ENCODE data around the gene SDK1. TPM values are rescaled to one million over a fixed set of nuclear protein-coding genes. Genes with fewer than 3 reads are reported as not detected.

Gene SDK1
- total and polyA plus RNA-seq, 7 experiments from 2014 or later = 0.07 to 2.5 (median 0.54) TPM

- no peak overlapping the region for H3K4me3 Mint-ChIP-seq
- DNase-seq = no peak
- peaks cover 0 to 33% (median 7%) of the 10 kb centered on the region in 5 donors for H3K36me3 Mint-ChIP-seq
- H3K4me1 Mint-ChIP-seq = peaks cover 0 to 5% (median 0%) of the 10 kb centered on the region in 7 donors
- Histone ChIP-seq H3K4me1 (ENCODE audit: control insufficient read depth in 2 of 2, insufficient read depth in 2 of 2, low read length in 2 of 2) (no peaks in the 10 kb centered on the region), H3K27ac (ENCODE audit: low read depth, low read length) (no peak overlapping the region), H3K9me3 (ENCODE audit: control insufficient read depth in 2 of 3, low read length in 3 of 3) (no peaks in the 10 kb centered on the region), H3K36me3 (ENCODE audit: control insufficient read depth in 2 of 3, insufficient read depth in 3 of 3, low read length in 3 of 3) (no peaks in the 10 kb centered on the region), H3K4me3 (ENCODE audit: low read length) (no peak overlapping the region), H3K27me3 (ENCODE audit: control insufficient read depth in 2 of 2, insufficient read depth in 2 of 2, low read length in 2 of 2) (no peaks in the 10 kb centered on the region)
- ATAC-seq = no peak
- H3K9me3 Mint-ChIP-seq = peaks cover 0 to 1% (median 0%) of the 10 kb centered on the region in 11 donors
- H3K27me3 Mint-ChIP-seq = no peaks in the 10 kb centered on the region
- ChIA-PET CTCF (no interaction called here), POLR2A (interaction anchor here (0.7 kb wide), 1 partner anchor 1808 kb away, joined by 4 read pairs; no protein-coding TSS in a partner anchor)
- intact Hi-C loops (cut with micrococcal nuclease) = no loop called here
- H3K27ac Mint-ChIP-seq = no peak overlapping the region
Observed at GRCh38 chr7:3968234-3968633, 667.2 kb downstream of the SDK1 start.

- CTCF ChIA-PET = no interaction called here
- no peaks in the 10 kb centered on the region for H3K27me3 ChIP-seq (ENCODE audit: control insufficient read depth in 2 of 2, insufficient read depth in 2 of 2, low read length in 2 of 2)
Observed at GRCh38 chr7:3969286-3969685, 668.2 kb downstream of the SDK1 start.

GRCh38 chr7:3971323-3971722 lies 670.3 kb downstream of the SDK1 start:
- DNase-seq = no peak
- Mint-ChIP-seq H3K36me3 (peaks cover 0 to 28% (median 0%) of the 10 kb centered on the region in 5 donors), H3K4me1 (no peaks in the 10 kb centered on the region), H3K9me3 (peaks cover 0 to under 1% (median 0%) of the 10 kb centered on the region in 11 donors), H3K27me3 (no peaks in the 10 kb centered on the region), H3K4me3 (no peak overlapping the region), H3K27ac (no peak overlapping the region)
- H3K9me3 ChIP-seq (ENCODE audit: control insufficient read depth in 2 of 3, low read length in 3 of 3) = no peaks in the 10 kb centered on the region
- no peaks in the 10 kb centered on the region for H3K36me3 ChIP-seq (ENCODE audit: control insufficient read depth in 2 of 3, insufficient read depth in 3 of 3, low read length in 3 of 3)
- POLR2A ChIA-PET = no interaction called here
- CTCF ChIA-PET = no interaction called here
- H3K27ac ChIP-seq (ENCODE audit: low read depth, low read length) = no peak overlapping the region
- intact Hi-C loops (cut with micrococcal nuclease) = no loop called here
- no peak for ATAC-seq
- H3K27me3 ChIP-seq (ENCODE audit: control insufficient read depth in 2 of 2, insufficient read depth in 2 of 2, low read length in 2 of 2) = no peaks in the 10 kb centered on the region
- no peak overlapping the region for H3K4me3 ChIP-seq (ENCODE audit: low read length)
- no peaks in the 10 kb centered on the region for H3K4me1 ChIP-seq (ENCODE audit: control insufficient read depth in 2 of 2, insufficient read depth in 2 of 2, low read length in 2 of 2)

More at GRCh38 chr7:3969286-3969685, 668.2 kb downstream of the SDK1 start:
- no peaks in the 10 kb centered on the region for H3K36me3 ChIP-seq (ENCODE audit: control insufficient read depth in 2 of 3, insufficient read depth in 3 of 3, low read length in 3 of 3)
- H3K4me3 Mint-ChIP-seq = no peak overlapping the region
- H3K36me3 Mint-ChIP-seq = peaks cover 0 to 33% (median 4%) of the 10 kb centered on the region in 5 donors
- H3K4me1 Mint-ChIP-seq = peaks cover 0 to 5% (median 0%) of the 10 kb centered on the region in 7 donors
- ATAC-seq (no peak), DNase-seq (no peak)
- intact Hi-C loops (cut with micrococcal nuclease) = no loop called here
- no peaks in the 10 kb centered on the region for H3K4me1 ChIP-seq (ENCODE audit: control insufficient read depth in 2 of 2, insufficient read depth in 2 of 2, low read length in 2 of 2)
- no peaks in the 10 kb centered on the region for H3K27me3 Mint-ChIP-seq
- no peak overlapping the region for H3K4me3 ChIP-seq (ENCODE audit: low read length)
- POLR2A ChIA-PET = no interaction called here
- no peaks in the 10 kb centered on the region for H3K9me3 ChIP-seq (ENCODE audit: control insufficient read depth in 2 of 3, low read length in 3 of 3)
- H3K27ac ChIP-seq (ENCODE audit: low read depth, low read length) = no peak overlapping the region
- no peak overlapping the region for H3K27ac Mint-ChIP-seq
- H3K9me3 Mint-ChIP-seq = peaks cover 0 to 1% (median 0%) of the 10 kb centered on the region in 11 donors

GRCh38 chr7:3973264-3973663 lies 672.2 kb downstream of the SDK1 start:
- no peaks in the 10 kb centered on the region for H3K4me1 Mint-ChIP-seq
- no peaks in the 10 kb centered on the region for H3K27me3 Mint-ChIP-seq
- H3K36me3 Mint-ChIP-seq = peaks cover 0 to 26% (median 0%) of the 10 kb centered on the region in 5 donors
- no peak overlapping the region for H3K27ac Mint-ChIP-seq
- Histone ChIP-seq H3K4me1 (ENCODE audit: control insufficient read depth in 2 of 2, insufficient read depth in 2 of 2, low read length in 2 of 2) (no peaks in the 10 kb centered on the region), H3K36me3 (ENCODE audit: control insufficient read depth in 2 of 3, insufficient read depth in 3 of 3, low read length in 3 of 3) (no peaks in the 10 kb centered on the region), H3K27ac (ENCODE audit: low read depth, low read length) (no peak overlapping the region), H3K27me3 (ENCODE audit: control insufficient read depth in 2 of 2, insufficient read depth in 2 of 2, low read length in 2 of 2) (no peaks in the 10 kb centered on the region), H3K9me3 (ENCODE audit: control insufficient read depth in 2 of 3, low read length in 3 of 3) (no peaks in the 10 kb centered on the region), H3K4me3 (ENCODE audit: low read length) (no peak overlapping the region)
- ATAC-seq (no peak), DNase-seq (no peak)
- H3K4me3 Mint-ChIP-seq = no peak overlapping the region
- peaks cover 0 to 5% (median 0%) of the 10 kb centered on the region in 11 donors for H3K9me3 Mint-ChIP-seq
- CTCF ChIA-PET = no interaction called here
- intact Hi-C loops (cut with micrococcal nuclease) = no loop called here
- POLR2A ChIA-PET = no interaction called here

- no peaks in the 10 kb centered on the region for H3K27me3 Mint-ChIP-seq
- no peaks in the 10 kb centered on the region for H3K36me3 ChIP-seq (ENCODE audit: control insufficient read depth in 2 of 3, insufficient read depth in 3 of 3, low read length in 3 of 3)
- H3K9me3 Mint-ChIP-seq = peaks cover 0 to 5% (median 0%) of the 10 kb centered on the region in 11 donors
- H3K9me3 ChIP-seq (ENCODE audit: control insufficient read depth in 2 of 3, low read length in 3 of 3) = no peaks in the 10 kb centered on the region
- no peaks in the 10 kb centered on the region for H3K27me3 ChIP-seq (ENCODE audit: control insufficient read depth in 2 of 2, insufficient read depth in 2 of 2, low read length in 2 of 2)
- ATAC-seq (no peak), DNase-seq (no peak)
- POLR2A ChIA-PET = no interaction called here
- no peaks in the 10 kb centered on the region for H3K4me1 ChIP-seq (ENCODE audit: control insufficient read depth in 2 of 2, insufficient read depth in 2 of 2, low read length in 2 of 2)
- H3K4me3 Mint-ChIP-seq = no peak overlapping the region
- intact Hi-C loops (cut with micrococcal nuclease) = no loop called here
- H3K36me3 Mint-ChIP-seq = peaks cover 0 to 18% (median 0%) of the 10 kb centered on the region in 5 donors
- no peak overlapping the region for H3K27ac Mint-ChIP-seq
- no peaks in the 10 kb centered on the region for H3K4me1 Mint-ChIP-seq
- no peak overlapping the region for H3K27ac ChIP-seq (ENCODE audit: low read depth, low read length)
- CTCF ChIA-PET = no interaction called here
- H3K4me3 ChIP-seq (ENCODE audit: low read length) = no peak overlapping the region
Observed at GRCh38 chr7:3974329-3974728, 673.3 kb downstream of the SDK1 start.

GRCh38 chr7:3975371-3975770 lies 674.3 kb downstream of the SDK1 start:
- peaks cover 0 to 18% (median 0%) of the 10 kb centered on the region in 5 donors for H3K36me3 Mint-ChIP-seq
- Histone ChIP-seq H3K4me3 (ENCODE audit: low read length) (no peak overlapping the region), H3K36me3 (ENCODE audit: control insufficient read depth in 2 of 3, insufficient read depth in 3 of 3, low read length in 3 of 3) (no peaks in the 10 kb centered on the region), H3K9me3 (ENCODE audit: control insufficient read depth in 2 of 3, low read length in 3 of 3) (no peaks in the 10 kb centered on the region), H3K4me1 (ENCODE audit: control insufficient read depth in 2 of 2, insufficient read depth in 2 of 2, low read length in 2 of 2) (no peaks in the 10 kb centered on the region), H3K27ac (ENCODE audit: low read depth, low read length) (no peak overlapping the region), H3K27me3 (ENCODE audit: control insufficient read depth in 2 of 2, insufficient read depth in 2 of 2, low read length in 2 of 2) (no peaks in the 10 kb centered on the region)
- no peaks in the 10 kb centered on the region for H3K4me1 Mint-ChIP-seq
- H3K9me3 Mint-ChIP-seq = peaks cover 0 to 5% (median 0%) of the 10 kb centered on the region in 11 donors
- H3K27me3 Mint-ChIP-seq = no peaks in the 10 kb centered on the region
- intact Hi-C loops (cut with micrococcal nuclease) = no loop called here
- ATAC-seq (no peak), DNase-seq (no peak)
- no peak overlapping the region for H3K4me3 Mint-ChIP-seq
- POLR2A ChIA-PET = no interaction called here
- no peak overlapping the region for H3K27ac Mint-ChIP-seq
- CTCF ChIA-PET = no interaction called here

- DNase-seq = no peak
- ATAC-seq = no peak
- Mint-ChIP-seq H3K27ac (no peak overlapping the region), H3K9me3 (peaks cover 0 to 5% (median 0%) of the 10 kb centered on the region in 11 donors), H3K36me3 (peaks cover 0 to 11% (median 0%) of the 10 kb centered on the region in 5 donors), H3K4me1 (no peaks in the 10 kb centered on the region), H3K4me3 (no peak overlapping the region), H3K27me3 (no peaks in the 10 kb centered on the region)
- Histone ChIP-seq H3K4me3 (ENCODE audit: low read length) (no peak overlapping the region), H3K9me3 (ENCODE audit: control insufficient read depth in 2 of 3, low read length in 3 of 3) (no peaks in the 10 kb centered on the region), H3K36me3 (ENCODE audit: control insufficient read depth in 2 of 3, insufficient read depth in 3 of 3, low read length in 3 of 3) (no peaks in the 10 kb centered on the region), H3K4me1 (ENCODE audit: control insufficient read depth in 2 of 2, insufficient read depth in 2 of 2, low read length in 2 of 2) (no peaks in the 10 kb centered on the region), H3K27me3 (ENCODE audit: control insufficient read depth in 2 of 2, insufficient read depth in 2 of 2, low read length in 2 of 2) (no peaks in the 10 kb centered on the region), H3K27ac (ENCODE audit: low read depth, low read length) (no peak overlapping the region)
- intact Hi-C loops (cut with micrococcal nuclease) = no loop called here
- CTCF ChIA-PET = no interaction called here
- POLR2A ChIA-PET = no interaction called here
Observed at GRCh38 chr7:3977391-3977790, 676.3 kb downstream of the SDK1 start.

All from naive thymus-derived CD4-positive, alpha-beta T cell (primary cell).